Superior temporal gyrus (tissue), 1 donor: ENCODE data around the gene OR2Y1.
"Not testable (repeated sequence)": the region's sequence is repeated elsewhere in the genome, so short reads cannot be mapped to it uniquely, and the experiment has no call there.

Experiments used
- DNase-seq: peaks from one replicate; pipeline ENCODE4 v3.0.0-alpha.2; 2016; ENCODE audit errors: extremely low spot score

OR2Y1 gene

GRCh38 chr5:180739271-180739670 lies 587 bp downstream of the OR2Y1 start:
- DNase-seq = no peak

- no peak for DNase-seq
Observed at GRCh38 chr5:180736536-180736935, 3.3 kb downstream of the OR2Y1 start.

GRCh38 chr5:180724944-180725343 lies 14.9 kb downstream of the OR2Y1 start:
- no peak for DNase-seq

GRCh38 chr5:180723936-180724335 lies 15.9 kb downstream of the OR2Y1 start:
- DNase-seq = no peak

- no peak for DNase-seq
Observed at GRCh38 chr5:180720486-180720885, 19.4 kb downstream of the OR2Y1 start.

GRCh38 chr5:180719781-180720180 lies 20.1 kb downstream of the OR2Y1 start:
- DNase-seq = no peak

GRCh38 chr5:180718810-180719453 lies 20.9 kb downstream of the OR2Y1 start:
- peak; percentile 68 for DNase-seq

- no peak for DNase-seq
Observed at GRCh38 chr5:180717989-180718388, 21.9 kb downstream of the OR2Y1 start.

GRCh38 chr5:180704362-180704761 lies 35.5 kb downstream of the OR2Y1 start:
- DNase-seq = no peak

- DNase-seq = no peak
Observed at GRCh38 chr5:180703912-180704311, 35.9 kb downstream of the OR2Y1 start.

- not testable (repeated sequence) for DNase-seq
Observed at GRCh38 chr5:180703371-180703770, 36.5 kb downstream of the OR2Y1 start.

- DNase-seq = not testable (repeated sequence)
Observed at GRCh38 chr5:180700440-180700839, 39.4 kb downstream of the OR2Y1 start.

- no peak for DNase-seq
Observed at GRCh38 chr5:180699042-180699441, 40.8 kb downstream of the OR2Y1 start.

GRCh38 chr5:180696116-180696515 lies 43.7 kb downstream of the OR2Y1 start:
- no peak for DNase-seq

GRCh38 chr5:180692429-180692828 lies 47.4 kb downstream of the OR2Y1 start:
- no peak for DNase-seq

- no peak for DNase-seq
Observed at GRCh38 chr5:180691046-180691445, 48.8 kb downstream of the OR2Y1 start.

- DNase-seq = no peak
Observed at GRCh38 chr5:180690562-180690961, 49.3 kb downstream of the OR2Y1 start.

- DNase-seq = no peak
Observed at GRCh38 chr5:180689775-180690174, 50.1 kb downstream of the OR2Y1 start.
